Peyer's patch (tissue), 4 donors: ENCODE measurements around the gene KRT23.

Experiments used
- CTCF ChIP-seq, 6 experiments: fragments of 450-650 bp in 4 of 6; fragments of 200-600 bp in 2 of 6; sonication (generic) in 1 of 6; IDR thresholded peaks; one replicate each; pipeline ENCODE4 v1.5.1; 2017 to 2019; ENCODE audit warnings: antibody characterized with exemption in 6 of 6, mild to moderate bottlenecking in 3 of 6, moderate library complexity in 1 of 6
- POLR2A ChIP-seq, 2 donors: fragments of 450-650 bp; IDR thresholded peaks; one replicate each; pipeline ENCODE4 v1.5.1; 2017; ENCODE audit warnings: antibody characterized with exemption in 2 of 2, mild to moderate bottlenecking in 2 of 2, moderate library complexity in 2 of 2

GRCh38 chr17:40962059-40962561, 24.7 kb upstream of the KRT23 start:
- no peak for TF ChIP-seq CTCF (IDR thresholded peaks at IDR 0.05)
- no peak for TF ChIP-seq POLR2A (IDR thresholded peaks at IDR 0.05)
